ENCODE results near the gene CCNG2. TPM values are rescaled to one million over a fixed set of nuclear protein-coding genes. Genes with fewer than 3 reads are reported as not detected.

CCNG2 gene
- total and polyA plus RNA-seq, 4 experiments from 2014 or later = 17.0 to 22.9 (median 20.2) TPM

DNA sequence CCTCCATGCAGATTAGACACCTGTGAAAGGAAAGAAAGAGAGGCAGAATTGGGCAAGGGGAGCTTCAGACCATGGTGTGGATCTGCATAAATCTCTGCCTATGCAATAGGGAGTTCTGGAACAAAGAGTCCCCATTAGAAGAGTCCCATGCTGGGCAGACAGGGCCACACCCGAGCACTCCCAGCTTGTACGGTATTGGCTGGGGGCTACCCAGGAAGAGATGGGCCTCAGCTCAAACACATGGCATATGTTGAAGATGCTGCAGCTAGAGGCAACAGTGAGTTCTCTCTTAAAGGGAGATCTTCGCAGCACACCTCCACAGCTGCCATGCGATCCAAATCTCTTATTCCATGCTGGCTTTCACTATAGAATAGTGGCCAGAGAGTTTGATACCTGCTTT, 24.7 kb downstream of the CCNG2 start:
- ChIA-PET POLR2A (ENCODE audit: partially characterized antibody) (interaction anchor here (0.8 kb wide), 1 partner anchor 24 kb away, joined by 4 read pairs; no protein-coding TSS in a partner anchor), CTCF (ENCODE audit: partially characterized antibody) (interaction anchor here (2.4 to 4.8 kb wide), 2 partner anchors 21 to 86 kb away, joined by 8 to 25 read pairs; no protein-coding TSS in a partner anchor)
- no peaks in the 10 kb centered on the region for H3K36me3 Mint-ChIP-seq
- no peaks in the 10 kb centered on the region for H3K4me1 Mint-ChIP-seq
- H3K27ac ChIP-seq (ENCODE audit: low read depth, low read length) = no peak overlapping the region
- intact Hi-C loops (cut with micrococcal nuclease) = no loop called here
- no peak overlapping the region for H3K27ac Mint-ChIP-seq
- no peak overlapping the region for H3K4me3 ChIP-seq (ENCODE audit: low read length in 2 of 2)
- no peaks in the 10 kb centered on the region for H3K36me3 ChIP-seq (ENCODE audit: insufficient read depth, low read length)
- H3K27me3 ChIP-seq (ENCODE audit: insufficient read depth, low read length) = no peaks in the 10 kb centered on the region
- H3K4me3 Mint-ChIP-seq = no peak overlapping the region
- no peak for DNase-seq
- H3K9me3 ChIP-seq (ENCODE audit: control insufficient read depth in 1 of 2, low read length in 2 of 2) = no peaks in the 10 kb centered on the region
- H3K4me1 ChIP-seq (ENCODE audit: insufficient read depth, low read length) = no peaks in the 10 kb centered on the region
- H3K9me3 Mint-ChIP-seq = no peaks in the 10 kb centered on the region
- H3K27me3 Mint-ChIP-seq = peaks cover 3 to 4% of the 10 kb centered on the region in 2 donors

DNA sequence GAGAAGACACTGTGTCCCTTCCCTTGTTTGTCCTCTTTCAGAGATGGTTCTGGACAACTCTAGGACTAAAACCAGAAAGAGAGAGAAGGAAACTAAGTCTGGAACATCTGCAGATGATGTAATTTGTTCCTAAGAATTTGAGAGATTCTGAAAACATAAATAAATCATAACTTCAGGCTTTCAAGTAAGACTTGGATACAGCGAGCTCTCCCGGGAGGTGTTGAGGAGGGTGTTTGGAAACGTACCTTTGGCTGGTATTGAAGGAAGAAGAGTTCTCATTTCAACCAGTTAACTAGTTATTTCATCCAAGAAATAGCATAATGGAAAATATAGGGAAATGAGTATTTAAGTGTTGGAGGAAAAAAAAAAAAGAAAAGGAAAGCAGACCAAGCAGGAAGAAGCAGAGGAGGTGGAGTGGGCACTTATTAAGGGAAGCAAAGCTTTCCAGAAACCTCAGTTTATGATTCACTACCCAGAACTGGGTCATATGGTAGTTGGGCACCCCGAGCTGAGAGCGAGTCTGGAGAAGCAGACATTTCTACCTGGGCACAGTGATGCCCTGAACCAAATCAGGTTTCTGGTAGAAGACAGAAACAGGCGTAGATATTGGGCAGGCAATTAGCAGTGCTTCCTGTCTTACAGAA, 26.9 kb downstream of the CCNG2 start:
- Histone ChIP-seq H3K36me3 (ENCODE audit: insufficient read depth, low read length) (no peaks in the 10 kb centered on the region), H3K27me3 (ENCODE audit: insufficient read depth, low read length) (no peaks in the 10 kb centered on the region), H3K9me3 (ENCODE audit: control insufficient read depth in 1 of 2, low read length in 2 of 2) (no peaks in the 10 kb centered on the region), H3K4me1 (ENCODE audit: insufficient read depth, low read length) (no peaks in the 10 kb centered on the region), H3K4me3 (ENCODE audit: low read length in 2 of 2) (no peak overlapping the region), H3K27ac (ENCODE audit: low read depth, low read length) (no peak overlapping the region)
- ChIA-PET CTCF (ENCODE audit: partially characterized antibody) (interaction anchor here (0.7 to 1.5 kb wide), 2 partner anchors 10 to 1004 kb away, joined by 3 to 5 read pairs; no protein-coding TSS in a partner anchor), POLR2A (ENCODE audit: partially characterized antibody) (no interaction called here)
- intact Hi-C loops (cut with micrococcal nuclease) = no loop called here
- Mint-ChIP-seq H3K27me3 (peaks cover 0 to 2% of the 10 kb centered on the region in 2 donors), H3K9me3 (no peaks in the 10 kb centered on the region), H3K36me3 (no peaks in the 10 kb centered on the region), H3K27ac (no peak overlapping the region), H3K4me1 (no peaks in the 10 kb centered on the region), H3K4me3 (no peak overlapping the region)
- DNase-seq = no peak

DNA sequence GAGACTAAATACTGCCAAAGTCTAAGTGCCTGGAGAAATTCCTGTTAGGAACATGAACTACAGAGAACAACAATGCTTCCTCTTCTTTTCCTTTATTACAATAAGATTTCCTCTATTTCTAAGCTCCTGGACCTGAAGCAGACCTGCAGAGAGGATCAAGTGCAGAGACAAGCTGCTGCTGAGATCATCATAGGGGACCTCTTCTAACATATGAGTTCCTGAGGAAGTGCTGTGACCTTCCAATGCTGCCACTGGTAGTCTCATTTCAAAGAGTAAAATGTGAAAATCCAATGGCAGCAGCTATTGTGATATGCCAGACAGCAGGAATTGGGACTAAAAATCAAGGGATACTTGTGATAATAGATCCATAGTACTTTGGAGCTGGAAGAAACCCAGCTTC, 28.0 kb downstream of the CCNG2 start:
- ChIA-PET CTCF (ENCODE audit: partially characterized antibody) (interaction anchor here (1.0 to 1.5 kb wide), 2 partner anchors 9 to 18 kb away, joined by 3 to 5 read pairs; no protein-coding TSS in a partner anchor), POLR2A (ENCODE audit: partially characterized antibody) (interaction anchor here (1.0 kb wide), 1 partner anchor 9 kb away, joined by 3 read pairs; no protein-coding TSS in a partner anchor)
- no peaks in the 10 kb centered on the region for H3K36me3 Mint-ChIP-seq
- no peaks in the 10 kb centered on the region for H3K4me1 Mint-ChIP-seq
- H3K4me3 ChIP-seq (ENCODE audit: low read length in 2 of 2) = no peak overlapping the region
- intact Hi-C loops (cut with micrococcal nuclease) = no loop called here
- H3K36me3 ChIP-seq (ENCODE audit: insufficient read depth, low read length) = no peaks in the 10 kb centered on the region
- peaks cover 0 to 2% of the 10 kb centered on the region in 2 donors for H3K27me3 Mint-ChIP-seq
- H3K4me1 ChIP-seq (ENCODE audit: insufficient read depth, low read length) = no peaks in the 10 kb centered on the region
- H3K27ac ChIP-seq (ENCODE audit: low read depth, low read length) = no peak overlapping the region
- no peaks in the 10 kb centered on the region for H3K9me3 Mint-ChIP-seq
- H3K4me3 Mint-ChIP-seq = no peak overlapping the region
- H3K27me3 ChIP-seq (ENCODE audit: insufficient read depth, low read length) = no peaks in the 10 kb centered on the region
- no peak overlapping the region for H3K27ac Mint-ChIP-seq
- DNase-seq = no peak
- H3K9me3 ChIP-seq (ENCODE audit: control insufficient read depth in 1 of 2, low read length in 2 of 2) = no peaks in the 10 kb centered on the region

DNA sequence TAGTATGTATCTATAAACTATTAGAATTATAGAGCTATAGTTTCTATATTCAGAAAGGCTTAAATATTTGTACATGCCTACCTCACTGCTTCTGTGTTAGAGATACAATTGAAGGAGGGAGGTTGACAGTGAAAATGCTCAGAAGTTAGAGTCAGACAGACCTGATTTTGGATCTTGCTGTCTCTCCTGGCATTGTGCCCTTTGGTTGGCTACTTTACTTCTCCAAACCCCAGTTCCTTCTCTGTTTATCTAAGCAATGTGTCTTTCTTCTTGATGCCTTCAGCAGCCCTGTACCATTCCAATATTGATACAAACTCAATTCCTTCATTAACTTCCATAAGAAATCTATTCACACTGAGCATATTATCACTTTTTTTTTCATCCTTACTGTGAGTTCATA, 28.7 kb downstream of the CCNG2 start:
- POLR2A ChIA-PET (ENCODE audit: partially characterized antibody) = interaction anchor here (1.0 kb wide), 1 partner anchor 8 kb away, joined by 3 read pairs; no protein-coding TSS in a partner anchor
- Histone ChIP-seq H3K4me3 (ENCODE audit: low read length in 2 of 2) (no peak overlapping the region), H3K4me1 (ENCODE audit: insufficient read depth, low read length) (no peaks in the 10 kb centered on the region), H3K36me3 (ENCODE audit: insufficient read depth, low read length) (no peaks in the 10 kb centered on the region), H3K27me3 (ENCODE audit: insufficient read depth, low read length) (no peaks in the 10 kb centered on the region), H3K9me3 (ENCODE audit: control insufficient read depth in 1 of 2, low read length in 2 of 2) (no peaks in the 10 kb centered on the region), H3K27ac (ENCODE audit: low read depth, low read length) (no peak overlapping the region)
- Mint-ChIP-seq H3K27ac (peak overlapping the region in 1 of 7 donors; percentile 8), H3K27me3 (peaks cover 0 to 4% of the 10 kb centered on the region in 2 donors), H3K9me3 (no peaks in the 10 kb centered on the region), H3K36me3 (no peaks in the 10 kb centered on the region), H3K4me3 (no peak overlapping the region), H3K4me1 (no peaks in the 10 kb centered on the region)
- intact Hi-C loops (cut with micrococcal nuclease) = no loop called here
- DNase-seq = no peak
- CTCF ChIA-PET (ENCODE audit: partially characterized antibody) = interaction anchor here (1.0 to 1.5 kb wide), 2 partner anchors 8 to 17 kb away, joined by 3 to 5 read pairs; no protein-coding TSS in a partner anchor

DNA sequence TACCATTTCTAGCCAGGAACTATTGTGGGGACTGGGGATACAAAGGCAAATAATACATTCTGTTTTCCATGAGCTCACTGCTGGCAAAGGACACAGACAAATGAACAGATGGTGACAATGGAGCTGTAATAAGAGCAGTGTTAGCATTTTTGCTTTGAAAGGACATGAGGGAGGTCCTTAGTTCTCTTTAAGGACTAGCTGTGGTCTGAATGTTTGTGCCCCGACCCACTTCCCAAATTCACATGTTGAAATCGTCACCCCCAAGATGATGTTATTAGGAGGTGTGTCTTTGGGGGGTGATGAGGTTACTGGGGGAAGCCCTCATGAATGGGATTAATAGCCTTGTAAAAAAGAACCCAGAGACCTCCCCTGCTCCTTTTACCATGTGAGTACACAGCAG, 30.3 kb downstream of the CCNG2 start:
- H3K9me3 ChIP-seq (ENCODE audit: control insufficient read depth in 1 of 2, low read length in 2 of 2) = no peaks in the 10 kb centered on the region
- Mint-ChIP-seq H3K27me3 (peaks cover 0 to 4% of the 10 kb centered on the region in 2 donors), H3K4me1 (no peaks in the 10 kb centered on the region), H3K36me3 (no peaks in the 10 kb centered on the region), H3K27ac (no peak overlapping the region), H3K9me3 (no peaks in the 10 kb centered on the region), H3K4me3 (no peak overlapping the region)
- intact Hi-C loops (cut with micrococcal nuclease) = no loop called here
- no peak for DNase-seq
- POLR2A ChIA-PET (ENCODE audit: partially characterized antibody) = no interaction called here
- H3K4me1 ChIP-seq (ENCODE audit: insufficient read depth, low read length) = no peaks in the 10 kb centered on the region
- no peak overlapping the region for H3K27ac ChIP-seq (ENCODE audit: low read depth, low read length)
- CTCF ChIA-PET (ENCODE audit: partially characterized antibody) = interaction anchor here (0.9 to 1.5 kb wide), 2 partner anchors 16 to 17 kb away, joined by 3 to 4 read pairs; no protein-coding TSS in a partner anchor
- H3K27me3 ChIP-seq (ENCODE audit: insufficient read depth, low read length) = no peaks in the 10 kb centered on the region
- no peak overlapping the region for H3K4me3 ChIP-seq (ENCODE audit: low read length in 2 of 2)
- H3K36me3 ChIP-seq (ENCODE audit: insufficient read depth, low read length) = no peaks in the 10 kb centered on the region

DNA sequence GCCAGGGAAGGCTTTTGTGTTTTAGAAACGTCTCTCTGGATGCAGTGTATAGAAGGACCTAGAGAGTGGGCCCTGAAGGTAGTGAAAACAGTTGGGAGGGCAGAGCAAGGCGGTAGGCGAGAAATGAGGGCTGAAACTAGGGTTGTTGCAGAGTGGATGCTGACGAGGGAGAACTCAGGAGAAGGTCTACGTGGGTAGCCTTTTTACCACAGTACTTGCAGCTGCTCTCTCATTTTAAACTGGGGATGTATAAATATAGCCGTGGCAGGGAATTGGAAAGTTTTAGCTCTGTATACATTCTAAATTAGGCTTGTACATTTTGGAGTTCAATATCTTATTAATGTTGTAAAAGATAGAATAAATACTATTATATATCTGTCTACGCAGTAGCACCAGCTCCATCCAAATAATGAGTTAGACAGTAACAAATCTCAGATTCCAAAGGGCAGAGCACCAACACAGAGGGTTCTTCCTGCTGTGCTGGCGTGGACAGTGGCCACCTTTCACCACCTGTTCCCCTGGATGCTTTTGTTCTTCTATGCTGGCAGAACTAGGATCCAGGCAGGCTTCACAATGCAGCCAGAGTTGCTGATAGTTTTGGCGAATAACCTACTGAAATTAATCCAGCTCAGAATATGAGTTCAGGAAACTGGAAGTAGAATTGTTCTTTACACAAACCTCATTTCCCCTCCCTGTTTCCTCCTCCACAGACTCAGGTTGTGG, 31.7 kb downstream of the CCNG2 start:
- H3K9me3 ChIP-seq (ENCODE audit: control insufficient read depth in 1 of 2, low read length in 2 of 2) = no peaks in the 10 kb centered on the region
- no peaks in the 10 kb centered on the region for H3K9me3 Mint-ChIP-seq
- H3K4me1 Mint-ChIP-seq = peaks cover 4 to 8% (median 8%) of the 10 kb centered on the region in 4 donors
- H3K36me3 ChIP-seq (ENCODE audit: insufficient read depth, low read length) = no peaks in the 10 kb centered on the region
- no peak overlapping the region for H3K27ac Mint-ChIP-seq
- intact Hi-C loops (cut with micrococcal nuclease) = no loop called here
- peaks cover 7% of the 10 kb centered on the region for H3K4me1 ChIP-seq (ENCODE audit: insufficient read depth, low read length)
- no peak overlapping the region for H3K27ac ChIP-seq (ENCODE audit: low read depth, low read length)
- no peaks in the 10 kb centered on the region for H3K27me3 ChIP-seq (ENCODE audit: insufficient read depth, low read length)
- no peak overlapping the region for H3K4me3 ChIP-seq (ENCODE audit: low read length in 2 of 2)
- no peak for DNase-seq
- H3K36me3 Mint-ChIP-seq = no peaks in the 10 kb centered on the region
- CTCF ChIA-PET (ENCODE audit: partially characterized antibody) = interaction anchor here (1.9 to 2.0 kb wide), 2 partner anchors 15 to 93 kb away, joined by 10 read pairs; no protein-coding TSS in a partner anchor
- no peak overlapping the region for H3K4me3 Mint-ChIP-seq
- peaks cover 0 to 2% of the 10 kb centered on the region in 2 donors for H3K27me3 Mint-ChIP-seq
- POLR2A ChIA-PET (ENCODE audit: partially characterized antibody) = no interaction called here

DNA sequence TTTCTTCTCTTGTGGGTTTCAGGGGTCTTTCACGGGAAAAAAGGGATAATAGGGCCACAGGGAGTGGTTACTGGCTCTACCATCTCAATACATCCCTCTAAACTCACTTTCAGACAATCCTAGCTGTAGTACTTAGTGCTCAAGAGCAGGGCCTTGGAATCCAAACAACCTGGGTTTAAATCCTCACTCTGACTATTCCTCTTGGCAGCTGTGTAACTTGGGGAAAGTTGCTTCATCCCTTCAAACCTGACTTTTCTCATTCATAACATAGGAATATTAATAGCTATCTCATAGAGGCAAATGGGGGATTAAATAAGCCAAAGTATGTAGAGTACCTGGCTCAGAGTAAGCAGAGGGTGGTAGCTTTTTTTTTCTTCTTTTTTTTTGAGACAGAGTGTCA, 32.4 kb downstream of the CCNG2 start:
- intact Hi-C loops (cut with micrococcal nuclease) = no loop called here
- H3K27ac ChIP-seq (ENCODE audit: low read depth, low read length) = no peak overlapping the region
- peaks cover 14% of the 10 kb centered on the region for H3K4me1 ChIP-seq (ENCODE audit: insufficient read depth, low read length)
- Mint-ChIP-seq H3K4me3 (no peak overlapping the region), H3K4me1 (peaks cover 11 to 16% (median 14%) of the 10 kb centered on the region in 4 donors), H3K36me3 (no peaks in the 10 kb centered on the region), H3K9me3 (no peaks in the 10 kb centered on the region), H3K27me3 (peaks cover 0 to 2% of the 10 kb centered on the region in 2 donors), H3K27ac (no peak overlapping the region)
- ChIA-PET POLR2A (ENCODE audit: partially characterized antibody) (no interaction called here), CTCF (ENCODE audit: partially characterized antibody) (interaction anchor here (1.0 to 2.0 kb wide), 3 partner anchors 12 to 94 kb away, joined by 3 to 10 read pairs (median 10); no protein-coding TSS in a partner anchor)
- H3K4me3 ChIP-seq (ENCODE audit: low read length in 2 of 2) = no peak overlapping the region
- H3K36me3 ChIP-seq (ENCODE audit: insufficient read depth, low read length) = no peaks in the 10 kb centered on the region
- DNase-seq = no peak
- no peaks in the 10 kb centered on the region for H3K27me3 ChIP-seq (ENCODE audit: insufficient read depth, low read length)
- H3K9me3 ChIP-seq (ENCODE audit: control insufficient read depth in 1 of 2, low read length in 2 of 2) = no peaks in the 10 kb centered on the region
